NCI-H524 (cell line): ENCODE data around the gene KIF5C.

Experiments
- DNase-seq, 2 experiments: peaks; one replicate each; lab custom pipeline; 2025; lab: John Stamatoyannopoulos, UW

Gene KIF5C

DNA sequence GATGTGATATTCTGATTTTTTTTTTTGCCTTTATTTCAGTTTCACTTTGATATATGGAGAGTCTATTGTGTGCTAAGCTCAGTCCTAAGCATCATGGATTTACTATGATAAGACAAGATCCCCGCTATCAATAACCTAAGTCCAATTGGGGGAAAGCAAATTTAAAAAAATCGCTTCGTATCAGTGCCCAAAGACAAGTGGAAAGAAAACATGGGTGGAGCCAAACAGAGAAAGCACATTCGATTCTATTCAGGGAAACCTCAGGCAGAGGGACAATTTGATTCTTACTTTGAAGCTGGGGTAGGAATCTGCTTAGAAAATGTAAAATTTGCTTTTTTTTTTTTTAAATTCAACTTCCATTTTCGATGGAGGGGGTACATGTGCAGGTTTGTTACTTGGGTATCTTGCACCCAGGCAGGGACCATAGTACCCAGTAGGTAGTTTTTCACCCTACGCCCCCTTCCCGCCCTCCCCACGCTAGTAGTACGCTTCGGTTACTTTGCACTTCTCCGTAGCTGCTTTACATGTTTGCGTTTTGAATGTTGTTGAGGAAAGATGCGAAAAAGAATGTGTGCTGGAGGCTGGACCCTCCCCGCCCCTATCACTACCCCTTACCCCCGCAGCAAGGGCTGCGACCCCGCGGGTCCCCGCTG, 12.4 kb downstream of the KIF5C start:
- DNase-seq = peak in 1 of 2 experiments; percentile 23

DNA sequence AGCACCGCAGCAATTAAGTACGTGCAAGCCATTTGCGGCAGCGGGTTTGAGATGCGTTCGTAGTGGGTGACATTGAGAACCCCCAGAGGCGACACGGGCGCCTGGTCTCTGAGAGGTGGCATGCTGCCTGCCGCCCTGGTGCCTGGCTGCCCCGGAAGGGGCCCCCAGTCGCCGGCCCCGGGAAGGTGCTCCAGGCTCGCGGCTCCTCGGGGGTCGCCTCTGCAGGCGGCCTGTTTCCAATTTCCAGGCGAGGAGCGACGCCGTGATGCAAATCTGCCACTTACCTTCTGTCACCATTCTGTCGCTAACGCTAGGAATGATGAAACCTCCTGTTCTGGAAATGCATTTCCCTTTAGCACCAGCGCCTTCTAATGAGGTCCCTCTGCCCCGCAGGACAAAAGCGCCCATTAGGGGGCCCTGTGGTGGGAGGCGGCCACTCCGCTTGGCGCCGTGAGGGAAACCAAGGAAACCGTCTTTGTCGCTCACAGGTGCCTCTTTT, 13.0 kb downstream of the KIF5C start:
- peak; percentile 71 to 89 for DNase-seq

DNA sequence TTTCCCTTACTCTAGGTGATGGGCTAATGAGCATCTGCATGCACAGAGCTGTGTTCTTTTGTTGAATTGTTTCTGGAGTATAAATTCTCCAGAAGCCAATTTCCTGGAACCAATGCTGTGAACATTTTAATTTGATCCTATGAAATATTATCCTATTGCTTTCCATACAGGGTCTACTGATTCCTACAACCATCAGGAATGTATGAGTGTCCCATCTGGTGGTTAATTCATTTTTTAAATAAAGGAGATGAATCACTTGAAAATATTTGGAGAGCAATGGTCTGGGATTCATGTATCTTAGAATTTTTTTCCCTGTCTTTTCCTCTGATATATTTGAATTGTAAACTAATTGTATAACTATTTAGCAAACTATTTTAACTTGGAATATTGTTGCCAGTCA, 14.0 kb downstream of the KIF5C start:
- DNase-seq = peak in 1 of 2 experiments; percentile 2

DNA sequence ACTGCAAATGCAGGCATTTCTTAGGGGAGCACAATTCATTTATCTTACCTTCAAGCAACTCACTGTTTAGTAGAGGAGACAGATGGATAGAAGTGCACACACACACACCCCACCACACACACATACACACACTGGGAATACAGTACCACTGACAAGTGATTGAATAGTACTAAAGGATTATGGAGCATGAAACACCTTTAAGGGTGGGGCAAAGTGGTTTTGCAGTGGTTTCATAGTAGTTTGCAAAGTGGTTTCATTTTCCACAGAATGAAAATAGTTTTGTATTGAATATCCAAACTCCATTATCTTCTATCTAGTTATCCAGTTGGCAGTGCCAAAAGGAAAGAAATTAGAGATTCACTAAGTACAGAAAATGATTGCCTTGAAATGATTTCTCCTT, 18.9 kb downstream of the KIF5C start:
- DNase-seq = no peak

DNA sequence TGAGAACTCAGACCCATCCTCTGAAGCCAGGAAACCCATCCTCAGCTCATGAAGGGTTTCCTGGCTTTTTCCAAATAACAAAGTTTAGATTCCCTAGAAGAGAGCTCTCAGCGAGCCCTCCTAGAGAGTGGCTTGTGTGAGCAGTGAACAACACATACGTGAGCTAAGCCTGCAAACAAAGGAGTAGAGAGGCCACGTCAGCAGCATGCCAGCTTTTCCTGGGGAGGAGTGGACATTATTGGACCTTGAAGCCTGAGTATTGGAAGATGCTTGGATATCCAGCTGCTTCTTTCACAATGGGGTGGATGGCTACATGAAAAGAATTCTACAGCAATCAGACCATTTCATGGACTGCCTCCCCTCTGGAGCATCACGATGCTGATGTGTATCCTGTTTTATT, 21.1 kb downstream of the KIF5C start:
- DNase-seq = no peak

DNA sequence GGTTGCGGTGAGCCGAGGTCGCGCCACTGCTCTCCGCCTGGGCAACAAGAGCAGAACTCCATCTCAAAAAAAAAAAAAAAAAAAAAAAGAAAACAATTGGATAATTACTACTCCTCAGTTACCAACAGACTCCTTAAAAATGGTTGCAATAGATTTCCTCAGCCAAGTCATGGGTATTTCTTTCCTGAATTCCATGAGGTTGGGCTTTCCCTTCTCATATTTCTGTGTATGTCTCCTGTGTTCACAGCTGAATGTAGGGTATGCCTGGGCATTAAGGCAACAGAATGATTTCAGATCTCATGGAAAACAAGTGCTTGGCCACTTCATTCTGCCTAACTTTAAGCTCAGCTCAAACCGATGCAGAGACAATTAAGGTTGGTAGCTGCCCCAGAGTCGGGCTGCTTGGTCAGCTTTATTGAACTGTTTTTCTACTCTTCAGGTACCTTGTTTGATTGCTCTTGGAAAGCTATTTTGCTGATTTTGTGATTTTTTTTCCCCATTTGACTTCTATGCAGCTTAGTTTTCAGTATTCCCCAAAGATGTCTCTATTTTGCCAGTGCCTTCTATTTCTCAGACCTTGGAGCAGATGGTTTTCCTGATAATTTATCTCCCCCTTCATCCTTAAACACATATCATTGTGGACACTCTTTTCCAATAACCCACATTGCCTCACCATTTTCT, 24.8 kb downstream of the KIF5C start:
- DNase-seq = no peak

DNA sequence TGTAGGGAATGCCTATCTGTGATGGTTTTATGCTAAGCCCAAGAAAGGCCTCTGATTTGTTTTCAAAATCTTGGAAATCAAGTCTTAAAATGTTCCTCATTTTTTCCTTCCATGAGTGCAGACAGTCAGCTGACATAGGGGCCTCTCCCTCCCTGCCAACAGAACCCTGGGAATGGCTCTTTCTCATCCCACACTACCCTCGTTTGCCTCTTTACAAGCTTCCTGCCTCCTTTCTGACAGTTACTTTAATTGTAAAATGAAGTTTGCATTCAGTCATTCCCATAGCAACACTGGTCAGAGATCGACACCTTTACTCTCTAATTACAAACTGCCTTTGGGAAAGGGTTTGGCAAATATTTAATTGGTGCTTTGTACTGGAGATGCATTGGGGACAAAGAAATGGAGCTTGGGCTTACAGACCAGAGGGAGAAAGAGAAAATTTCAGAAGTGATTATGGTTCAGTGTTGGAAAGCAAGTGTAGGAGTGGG, 25.4 kb downstream of the KIF5C start:
- DNase-seq = no peak

DNA sequence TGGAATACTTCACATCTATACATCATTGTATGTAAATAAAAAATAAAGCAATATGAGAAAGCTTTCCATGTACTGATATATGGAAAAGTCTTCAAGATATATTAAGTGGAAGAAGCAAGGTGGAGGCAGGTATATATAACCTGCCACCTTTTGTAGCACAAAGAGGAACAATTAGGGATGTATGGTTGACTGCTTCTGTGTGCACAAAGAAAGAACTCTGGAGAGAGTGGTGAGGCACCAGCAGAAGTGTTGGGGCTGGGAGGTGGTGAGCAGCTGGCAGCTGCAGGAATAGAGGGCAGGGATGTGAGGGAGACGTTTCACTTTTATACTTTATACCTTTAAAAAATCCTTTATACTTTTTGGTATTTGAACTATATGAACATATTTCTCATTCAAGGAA, 26.1 kb downstream of the KIF5C start:
- DNase-seq = no peak

DNA sequence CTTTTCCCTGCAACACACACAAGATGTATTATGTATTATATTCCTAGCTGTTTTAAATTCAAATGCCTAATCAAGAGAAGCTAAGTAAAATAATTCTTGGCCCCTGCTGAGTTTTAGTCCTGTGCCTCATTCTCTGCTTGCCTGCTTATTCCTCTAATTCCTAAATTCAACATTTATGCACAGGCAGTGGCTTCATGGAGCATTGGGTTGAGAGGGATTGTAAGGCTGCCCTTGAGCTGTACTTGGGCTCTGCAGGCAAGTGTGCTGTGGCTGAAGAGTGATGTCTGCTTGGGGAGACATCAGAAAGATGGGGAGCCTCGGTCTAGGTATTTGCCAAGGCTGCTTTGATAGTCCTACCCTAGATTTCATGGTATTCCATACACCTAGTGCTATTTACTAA, 27.8 kb downstream of the KIF5C start:
- DNase-seq = no peak

DNA sequence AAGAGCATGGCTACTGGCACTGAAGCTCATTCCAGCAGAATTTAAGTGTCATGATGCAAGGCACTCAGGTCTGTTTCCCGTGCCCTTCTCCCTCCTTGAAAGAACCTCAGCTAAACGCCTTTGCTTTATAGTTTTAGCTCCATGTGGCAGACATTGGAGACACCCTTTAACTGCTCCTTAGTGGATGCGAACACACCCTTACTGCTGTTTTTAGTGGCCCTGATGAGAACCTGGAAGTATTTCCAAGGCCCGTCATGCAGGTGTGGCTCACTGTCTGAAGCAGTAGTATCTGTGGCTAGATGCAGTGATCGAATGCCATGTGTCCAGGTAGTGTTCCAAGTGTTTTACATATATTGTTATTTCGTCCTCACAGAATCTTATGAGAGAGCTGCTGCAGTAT, 28.3 kb downstream of the KIF5C start:
- DNase-seq = no peak

DNA sequence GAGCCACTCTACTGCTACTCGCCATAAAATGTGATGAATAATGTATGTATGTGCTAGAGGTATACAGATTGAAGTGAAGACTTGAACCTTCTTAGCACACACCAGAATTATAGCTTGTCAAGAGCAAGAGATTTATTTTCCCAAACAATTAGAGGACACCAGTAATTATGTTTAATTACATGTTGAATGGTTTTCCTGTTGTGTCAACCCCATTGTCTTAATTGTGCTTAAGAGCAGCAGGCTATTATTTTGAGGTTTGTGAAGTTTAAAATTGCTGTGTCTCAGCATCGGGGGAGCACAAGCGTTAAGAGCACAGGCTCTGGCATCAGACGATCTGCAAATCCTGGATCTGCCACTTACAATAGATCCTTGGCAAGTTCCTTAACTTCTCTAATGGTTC, 29.0 kb downstream of the KIF5C start:
- no peak for DNase-seq

DNA sequence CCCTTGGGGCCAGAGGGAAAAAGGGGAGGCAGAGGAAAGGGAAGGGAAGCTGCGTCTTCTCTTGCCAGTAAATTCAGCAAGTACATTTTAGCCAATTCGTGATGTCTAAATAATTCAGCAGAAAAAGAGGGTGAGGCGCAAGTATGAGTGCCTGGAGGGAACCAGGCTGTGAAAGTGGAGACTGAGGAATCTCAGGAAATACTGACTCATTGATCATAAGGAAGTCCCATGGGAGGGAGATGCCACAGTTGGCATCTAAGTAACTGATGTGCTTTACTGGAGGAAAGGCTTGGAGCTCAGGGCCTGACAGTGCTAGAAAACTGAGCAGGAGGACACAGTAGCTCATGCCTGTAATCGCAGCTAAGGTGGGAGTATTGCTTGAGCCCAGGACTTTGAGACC, 31.1 kb downstream of the KIF5C start:
- DNase-seq = no peak

DNA sequence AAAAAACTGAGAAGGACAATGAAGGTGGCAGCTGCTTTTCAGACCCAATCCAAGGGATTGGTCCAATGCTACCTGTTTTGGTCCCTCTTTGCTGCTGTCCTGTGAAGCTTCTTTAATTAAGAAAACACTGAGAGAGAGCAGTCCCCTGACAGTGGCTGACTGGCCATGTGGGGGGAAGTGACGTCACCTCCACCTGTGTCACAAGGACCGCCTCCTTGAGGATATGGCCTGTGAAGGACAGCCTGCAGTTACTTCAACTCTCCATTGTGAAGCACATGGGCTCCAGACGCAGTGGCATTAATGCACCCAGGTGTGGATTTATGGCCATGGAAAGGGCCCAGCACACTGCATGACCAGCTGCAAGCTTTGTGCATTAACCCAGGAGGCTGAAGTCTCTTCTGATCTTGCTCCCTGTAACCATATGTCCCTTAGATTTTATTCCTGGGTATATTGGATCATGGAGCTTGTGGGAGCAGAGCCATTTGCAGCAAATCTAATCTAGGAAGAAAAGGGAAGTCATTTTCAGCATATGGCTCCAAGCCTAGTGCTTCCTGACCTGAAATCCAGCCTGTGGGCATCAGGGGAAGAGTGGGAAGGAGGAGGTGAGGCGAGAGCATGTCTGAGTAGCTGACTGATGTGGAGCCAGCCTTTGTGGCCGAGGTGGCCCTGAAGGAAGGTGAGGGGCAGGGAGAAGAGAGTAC, 32.2 kb downstream of the KIF5C start:
- no peak for DNase-seq

DNA sequence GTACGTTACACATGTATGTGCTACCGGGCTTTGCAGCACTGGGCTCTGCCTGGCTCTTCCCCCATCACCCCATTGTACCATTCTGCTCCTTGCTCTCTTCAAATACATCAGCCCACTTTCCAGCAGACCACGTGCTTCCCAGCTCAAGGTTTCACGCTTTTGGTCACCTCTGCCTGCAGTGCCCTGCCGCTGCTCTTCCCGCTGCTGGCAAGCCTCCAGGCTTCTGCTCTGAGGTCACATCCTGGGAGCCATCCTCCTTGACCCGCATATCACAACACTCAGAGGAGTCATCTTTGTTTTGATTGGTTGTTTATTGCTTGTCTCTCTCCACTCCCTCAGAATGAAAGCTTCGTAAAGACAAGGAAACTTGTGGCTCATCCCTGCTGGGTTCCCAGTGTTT, 34.1 kb downstream of the KIF5C start:
- no peak for DNase-seq

DNA sequence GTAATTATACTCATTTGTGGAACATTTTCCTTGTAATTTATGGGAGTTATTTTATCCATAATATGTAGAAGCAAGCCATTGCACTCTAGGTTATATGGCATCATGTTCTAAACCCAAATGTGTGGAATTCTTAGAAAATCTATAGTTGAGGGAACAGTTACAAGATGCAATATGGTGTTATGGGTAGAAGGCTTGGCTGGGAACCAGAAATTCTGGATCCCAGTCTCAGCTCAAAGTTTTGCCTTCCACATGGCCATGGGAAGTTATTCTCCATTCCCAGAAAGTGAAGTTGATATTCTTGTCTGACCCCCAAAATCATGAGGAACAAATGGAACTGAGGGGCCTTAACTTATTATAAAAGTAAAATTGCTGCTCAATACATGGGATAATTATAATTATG, 38.0 kb downstream of the KIF5C start:
- DNase-seq = no peak

DNA sequence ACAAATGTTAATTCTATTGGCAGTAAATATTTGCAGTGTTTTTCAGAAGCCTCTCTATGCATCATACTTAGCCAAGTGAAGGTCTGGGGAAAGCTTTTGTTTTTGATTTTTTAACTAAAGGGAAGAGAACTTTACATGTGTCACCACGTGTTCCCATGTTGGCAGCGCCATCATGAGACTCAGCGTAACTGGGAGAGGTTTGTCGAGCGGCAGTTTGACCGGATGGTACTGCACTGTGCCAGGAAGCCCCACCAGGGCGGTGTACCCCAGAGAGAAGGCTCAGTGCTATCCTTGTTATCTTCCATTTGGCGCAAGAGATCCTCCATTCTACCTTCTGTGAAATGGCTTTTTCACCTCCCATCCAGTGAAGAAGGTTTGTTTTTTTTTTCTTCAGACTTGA, 38.5 kb downstream of the KIF5C start:
- no peak for DNase-seq

DNA sequence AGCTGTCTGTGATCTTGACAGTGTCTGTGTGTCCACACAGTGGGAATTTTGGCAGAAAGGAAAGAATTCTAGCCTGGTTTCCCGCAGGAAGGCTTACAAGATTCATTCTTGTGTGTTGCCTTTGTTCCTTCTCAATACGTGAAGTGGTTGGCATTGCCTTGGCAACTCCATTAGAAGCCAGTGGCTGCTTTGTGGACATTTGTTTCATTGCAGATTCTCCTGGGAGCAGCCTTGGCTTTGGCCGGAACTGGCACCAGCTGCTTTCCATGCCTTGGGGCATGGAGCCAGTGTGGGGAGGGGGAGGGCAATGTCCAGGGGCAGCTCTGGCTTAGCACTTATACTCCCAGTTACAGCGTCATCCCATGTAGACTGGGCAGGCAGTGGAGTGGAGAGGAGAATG, 39.4 kb downstream of the KIF5C start:
- no peak for DNase-seq

DNA sequence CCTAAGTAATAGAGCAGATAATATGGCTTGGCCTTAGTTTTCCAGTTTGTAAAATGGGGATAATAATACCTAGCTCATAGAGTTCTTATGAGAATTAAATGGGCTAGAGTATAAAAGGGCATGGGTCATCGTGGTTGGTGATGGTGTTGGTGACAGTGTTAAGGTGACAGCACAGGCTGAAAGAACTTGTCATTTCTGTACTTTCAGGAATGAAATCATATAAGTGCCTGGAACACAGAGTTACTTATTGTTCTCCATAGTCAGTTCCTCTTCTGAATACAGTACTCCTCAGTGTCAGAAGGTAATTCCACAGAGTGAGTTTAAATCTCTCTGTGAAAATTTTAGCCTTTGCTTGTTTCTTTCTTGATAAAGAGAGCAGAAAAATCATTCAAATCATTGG, 42.4 kb downstream of the KIF5C start:
- no peak for DNase-seq

DNA sequence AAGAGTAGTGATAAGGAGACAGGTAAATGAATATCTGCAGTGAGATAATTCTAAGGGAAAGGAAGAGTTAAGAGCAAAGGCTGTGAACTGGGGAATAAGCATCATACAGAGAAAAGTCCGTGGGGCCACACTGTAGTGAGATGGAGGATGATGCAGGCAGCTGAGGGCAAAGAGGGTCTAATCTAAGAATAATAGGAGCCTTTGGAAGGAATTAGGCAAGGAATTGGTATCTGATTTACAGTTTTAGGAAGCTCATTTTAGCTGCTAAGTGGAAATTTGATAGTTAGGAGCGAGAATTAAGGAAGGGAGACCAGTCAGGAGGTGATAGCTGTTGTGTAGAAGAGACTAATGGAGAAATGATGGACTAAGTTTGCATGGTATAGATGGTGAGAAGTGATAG, 43.5 kb downstream of the KIF5C start:
- no peak for DNase-seq

DNA sequence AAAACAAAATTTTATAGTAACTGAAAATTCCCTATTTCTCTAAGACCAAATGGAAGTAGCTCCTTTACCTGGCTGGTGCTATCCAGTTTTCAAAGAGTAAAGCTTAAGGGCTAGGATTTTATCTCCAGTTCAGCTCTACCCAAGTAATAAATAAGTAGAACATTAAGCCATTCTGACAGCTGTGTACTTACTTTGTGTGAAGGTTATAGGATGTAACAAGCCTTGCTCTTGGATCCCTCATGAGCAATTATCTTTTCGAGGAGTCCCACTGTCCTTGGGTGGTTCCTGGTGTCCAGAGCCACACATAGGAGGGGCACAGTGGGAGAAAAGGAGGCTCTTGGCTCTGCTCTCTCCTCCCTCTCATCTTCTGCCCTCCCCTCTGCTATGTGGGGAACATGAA, 45.5 kb downstream of the KIF5C start:
- DNase-seq = no peak

DNA sequence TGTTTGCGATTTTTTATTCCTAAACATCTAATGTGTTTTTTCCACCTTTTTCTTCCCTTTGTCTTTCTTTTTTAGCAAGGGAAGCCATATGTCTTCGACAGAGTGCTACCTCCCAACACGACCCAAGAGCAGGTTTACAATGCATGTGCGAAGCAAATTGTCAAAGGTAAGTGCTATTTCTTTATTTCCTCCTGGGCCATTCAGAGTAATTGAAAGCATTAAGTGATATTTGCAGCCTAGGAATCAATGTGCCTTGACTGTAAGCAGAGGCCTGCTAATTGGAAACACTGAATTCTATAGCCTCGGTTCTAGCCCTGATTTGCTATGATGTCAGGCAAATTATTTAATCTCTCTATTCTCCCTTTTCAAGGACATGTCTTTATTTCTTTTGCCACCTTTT, 47.0 kb downstream of the KIF5C start:
- DNase-seq = no peak

DNA sequence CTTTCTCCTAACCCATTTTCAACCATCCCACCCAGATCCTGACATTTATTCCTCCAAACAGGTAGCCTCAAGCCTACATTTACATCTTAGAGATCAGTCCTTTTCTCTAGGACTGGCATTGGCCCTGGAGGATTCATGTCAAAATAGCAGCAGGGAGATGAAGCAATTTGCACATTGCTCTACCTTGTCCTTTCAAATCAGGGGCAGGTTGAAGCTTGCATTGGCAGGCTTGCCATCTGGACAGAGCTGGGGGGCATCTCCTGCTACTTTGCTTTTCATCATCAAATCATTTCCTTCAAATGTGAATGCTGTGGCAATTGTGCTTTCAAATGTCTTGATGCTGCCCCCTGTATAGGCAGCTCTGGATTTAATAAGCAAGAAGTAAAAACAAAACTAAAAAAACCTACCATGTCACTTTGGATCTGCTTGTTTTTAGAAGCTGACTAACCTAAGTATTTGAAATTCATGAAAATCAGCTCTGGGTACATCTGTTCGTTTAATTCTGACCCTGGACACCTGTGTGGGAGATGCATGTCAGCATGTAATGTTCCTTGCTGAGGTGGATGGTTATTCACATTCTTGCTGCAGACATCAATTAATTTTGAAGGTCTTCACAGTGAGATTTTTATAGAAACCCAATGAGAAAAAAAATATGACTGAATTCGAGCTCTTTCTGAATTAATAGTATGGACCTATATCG, 47.9 kb downstream of the KIF5C start:
- DNase-seq = peak; percentile 32 to 73
